Naive thymus-derived CD4-positive, alpha-beta T cell (primary cell): ENCODE results near the gene SLC46A1. TPM values are rescaled to one million over a fixed set of nuclear protein-coding genes. Genes with fewer than 3 reads are reported as not detected.
A peak's percentile ranks its signal among the peaks of the same experiment; 100 is the strongest.

Experiments
- ATAC-seq: fragments of 150-1000 bp; cut with Tn5 transposase; 2 replicates; pipeline ENCODE4 v1.10.0; 2021; ENCODE audit warnings: mild to moderate bottlenecking, moderate library complexity
- CTCF ChIA-PET: fragments of 350-600 bp; sonication (Branson Sonifier 250); formaldehyde crosslinking; loops from one replicate; lab custom pipeline; 2021; ENCODE audit warnings: antibody characterized with exemption; lab: Charles Lee
- POLR2A ChIA-PET: fragments of 350-600 bp; sonication (Branson Sonifier 250); formaldehyde crosslinking; loops from one replicate; lab custom pipeline; 2021; ENCODE audit warnings: antibody characterized with exemption, inconsistent platforms; lab: Charles Lee
- DNase-seq, 9 donors: peaks; one replicate each; pipeline versions ENCODE4 v3.0.0 to v3.0.0-alpha.2; 2020 to 2022; ENCODE audit warnings: mixed read lengths in 1 of 9
- H3K27ac ChIP-seq: one replicate; pipeline ENCODE4 v1.7.0; 2013; ENCODE audit warnings: mild to moderate bottlenecking, low read depth, low read length, moderate library complexity
- H3K27me3 ChIP-seq, 2 donors: one replicate each; pipeline ENCODE4 v1.7.0; 2013; ENCODE audit warnings: low read length in 2 of 2, mild to moderate bottlenecking in 2 of 2, moderate library complexity in 2 of 2; ENCODE audit not compliant: control insufficient read depth in 2 of 2, insufficient read depth in 2 of 2
- H3K36me3 ChIP-seq, 3 experiments: 1 replicate in 2 of 3; 2 replicates in 1 of 3; pipeline ENCODE4 v1.7.0; 2013; ENCODE audit warnings: low read length in 3 of 3, mild to moderate bottlenecking in 3 of 3, moderate library complexity in 1 of 3; ENCODE audit not compliant: insufficient read depth in 3 of 3, control insufficient read depth in 2 of 3
- H3K4me1 ChIP-seq, 2 donors: one replicate each; pipeline ENCODE4 v1.7.0; 2013; ENCODE audit warnings: low read length in 2 of 2, mild to moderate bottlenecking in 2 of 2, moderate library complexity in 1 of 2; ENCODE audit not compliant: control insufficient read depth in 2 of 2, insufficient read depth in 2 of 2
- H3K4me3 ChIP-seq: 2 replicates; pipeline ENCODE4 v1.7.0; 2013; ENCODE audit warnings: mild to moderate bottlenecking, low read length
- H3K9me3 ChIP-seq, 3 experiments: 1 replicate in 2 of 3; 2 replicates in 1 of 3; pipeline ENCODE4 v1.7.0; 2013; ENCODE audit warnings: low read length in 3 of 3; ENCODE audit not compliant: control insufficient read depth in 2 of 3
- H3K27ac Mint-ChIP-seq, 9 donors: one replicate each; pipeline ENCODE4 v1.8.0; 2020 to 2022; ENCODE audit warnings: mixed read lengths in 9 of 9, mild to moderate bottlenecking in 8 of 9, moderate library complexity in 5 of 9, inconsistent platforms in 2 of 9
- H3K27me3 Mint-ChIP-seq, 5 donors: one replicate each; pipeline ENCODE4 v1.8.0; 2021 to 2022; ENCODE audit warnings: mixed read lengths in 5 of 5, mild to moderate bottlenecking in 1 of 5
- H3K36me3 Mint-ChIP-seq, 5 donors: one replicate each; pipeline ENCODE4 v1.8.0; 2020 to 2022; ENCODE audit warnings: mixed read lengths in 5 of 5, mild to moderate bottlenecking in 3 of 5, inconsistent platforms in 1 of 5
- H3K4me1 Mint-ChIP-seq, 7 donors: one replicate each; pipeline ENCODE4 v1.8.0; 2020 to 2022; ENCODE audit warnings: mixed read lengths in 7 of 7, mild to moderate bottlenecking in 3 of 7, inconsistent platforms in 1 of 7
- H3K4me3 Mint-ChIP-seq, 10 donors: one replicate each; pipeline ENCODE4 v1.8.0; 2020 to 2022; ENCODE audit warnings: mild to moderate bottlenecking in 10 of 10, mixed read lengths in 10 of 10, moderate library complexity in 6 of 10, inconsistent platforms in 2 of 10
- H3K9me3 Mint-ChIP-seq, 11 donors: one replicate each; pipeline ENCODE4 v1.8.0; 2020 to 2022; ENCODE audit warnings: mixed read lengths in 11 of 11, mild to moderate bottlenecking in 4 of 11, inconsistent platforms in 1 of 11, moderate library complexity in 1 of 11
- intact Hi-C, 2 donors: fragments of 100-400 bp; cut with micrococcal nuclease; formaldehyde crosslinking; loops; one replicate each; pipeline ENCODE4 v1.15.1; 2023
- microRNA-seq: library from miRNA; unstranded; fragments of <30 nt; microRNA quantifications from one replicate; pipeline ENCODE4 v1.2.0, GENCODE V29; 2022; ENCODE audit warnings: borderline microRNAs expressed
- polyA plus RNA-seq, 2 donors: library from polyadenylated mRNA; unstranded; fragments of 300-500 nt; fragmentation: Illumina TruSeq; gene quantifications; one replicate each; pipeline ENCODE4 v1.2.3, GENCODE V29; 2021
- total RNA-seq, 6 experiments: library from RNA in 5 of 6; stranded (reverse) in 5 of 6; gene quantifications; 1 replicate in 5 of 6; 2 replicates in 1 of 6; pipeline ENCODE4 v1.2.3 and lab custom pipeline; 2021 to 2026

The SLC46A1 gene
- total and polyA plus RNA-seq, 7 experiments from 2014 or later: 1.8 to 5.1 (median 3.3) TPM

DNA sequence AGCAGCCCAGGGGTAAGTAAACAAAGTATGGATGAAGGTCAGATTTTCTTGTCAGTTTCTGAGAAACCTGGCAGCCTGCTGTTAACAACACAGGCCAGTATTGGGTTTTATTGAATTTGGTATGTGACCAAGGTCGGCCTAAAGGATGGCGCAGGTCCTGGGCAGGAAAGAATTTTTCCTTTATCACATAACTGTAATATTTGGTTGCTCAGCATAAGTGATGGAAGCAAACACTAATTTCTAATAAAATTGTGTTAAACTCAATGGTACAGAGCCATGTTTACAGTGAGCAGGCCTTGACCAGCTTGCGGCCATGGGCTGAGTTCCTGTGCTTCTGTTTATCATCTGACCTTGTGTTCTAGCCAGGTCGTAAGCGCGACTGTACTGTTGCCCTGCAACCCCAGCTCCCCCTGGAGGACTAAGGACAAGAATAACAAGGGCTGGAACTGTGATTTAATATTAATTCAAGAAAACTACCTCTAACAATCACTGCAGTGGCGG lies 59.2 kb downstream of the SLC46A1 start:
- H3K4me1 ChIP-seq: no peaks in the 10 kb centered on the region
- H3K36me3 Mint-ChIP-seq: peaks cover 4 to 36% (median 17%) of the 10 kb centered on the region in 5 donors

GRCh38 chr17:28346199-28346580 lies 59.8 kb downstream of the SLC46A1 start:
- Histone ChIP-seq H3K27ac (no peak overlapping the region), H3K36me3 (peaks cover 13 to 98% (median 21%) of the 10 kb centered on the region in 3 experiments), H3K9me3 (no peaks in the 10 kb centered on the region), H3K27me3 (no peaks in the 10 kb centered on the region), H3K4me3 (no peak overlapping the region), H3K4me1 (no peaks in the 10 kb centered on the region)
- Mint-ChIP-seq H3K4me3 (no peak overlapping the region), H3K4me1 (peaks cover 0 to 4% (median 0%) of the 10 kb centered on the region in 7 donors), H3K36me3 (peaks cover 4 to 43% (median 11%) of the 10 kb centered on the region in 5 donors), H3K27ac (peak overlapping the region in 3 of 9 donors; percentile 2 to 45 (median 5)), H3K9me3 (no peaks in the 10 kb centered on the region), H3K27me3 (no peaks in the 10 kb centered on the region)
- POLR2A ChIA-PET: interaction anchor here (0.9 to 1.8 kb wide), 3 partner anchors 10 to 11 kb away, joined by 3 to 8 read pairs (median 3); partner anchors contain the start of genes IFT20, POLDIP2 and TNFAIP1
- DNase-seq (no peak), ATAC-seq (no peak)
- CTCF ChIA-PET: no interaction called here
- intact Hi-C loops: no loop called here

More for the DNA sequence above, 59.2 kb downstream of the SLC46A1 start:
- Mint-ChIP-seq H3K27me3 (no peaks in the 10 kb centered on the region), H3K27ac (peak overlapping the region in 1 of 9 donors; percentile 45), H3K4me3 (no peak overlapping the region), H3K4me1 (peaks cover 0 to 4% (median 0%) of the 10 kb centered on the region in 7 donors), H3K9me3 (no peaks in the 10 kb centered on the region)
- intact Hi-C loops: no loop called here
- no peak for ATAC-seq
- Histone ChIP-seq H3K27me3 (no peaks in the 10 kb centered on the region), H3K27ac (no peak overlapping the region), H3K9me3 (no peaks in the 10 kb centered on the region), H3K36me3 (peaks cover 16 to 98% (median 19%) of the 10 kb centered on the region in 3 experiments), H3K4me3 (no peak overlapping the region)
- ChIA-PET CTCF (no interaction called here), POLR2A (interaction anchor here (1.2 to 3.0 kb wide), 4 partner anchors 9 to 11 kb away, joined by 3 to 15 read pairs (median 6); partner anchors contain the start of genes IFT20, POLDIP2 and TNFAIP1)
- DNase-seq: no peak

GRCh38 chr17:28345419-28346198 lies 60.4 kb downstream of the SLC46A1 start:
- Histone ChIP-seq H3K36me3 (peaks cover 8 to 98% (median 19%) of the 10 kb centered on the region in 3 experiments), H3K9me3 (no peaks in the 10 kb centered on the region), H3K27ac (no peak overlapping the region), H3K27me3 (no peaks in the 10 kb centered on the region), H3K4me1 (no peaks in the 10 kb centered on the region), H3K4me3 (no peak overlapping the region)
- peak overlapping the region in 2 of 9 donors; percentile 54 to 59 for H3K27ac Mint-ChIP-seq
- CTCF ChIA-PET: no interaction called here
- H3K9me3 Mint-ChIP-seq: no peaks in the 10 kb centered on the region
- intact Hi-C loops: no loop called here
- ATAC-seq (no peak), DNase-seq (no peak)
- POLR2A ChIA-PET: interaction anchor here (0.9 to 1.8 kb wide), 3 partner anchors 10 to 12 kb away, joined by 3 to 8 read pairs (median 3); partner anchors contain the start of genes IFT20, POLDIP2 and TNFAIP1
- H3K4me1 Mint-ChIP-seq: peaks cover 0 to 4% (median 0%) of the 10 kb centered on the region in 7 donors
- H3K4me3 Mint-ChIP-seq: no peak overlapping the region
- H3K27me3 Mint-ChIP-seq: no peaks in the 10 kb centered on the region
- H3K36me3 Mint-ChIP-seq: peaks cover 3 to 42% (median 7%) of the 10 kb centered on the region in 5 donors

Small RNA genes lying within 50 kb of the gene (microRNA-seq; reads per million reads assigned to microRNA genes)
- not detected for gene MIR4723

Other genes with a start within 250 kb of the SLC46A1 start
- 10 to 100 TPM in 1 of 5 experiments, 1 to 10 TPM in 4; 2.9 to 19.9 (median 4.8) TPM for gene TMEM97, start 87.0 kb downstream of the SLC46A1 start, total RNA-seq
- 10 to 100 TPM in 1 of 2 donors, 1 to 10 TPM in 1; 8.3 to 10.9 TPM for gene TMEM97, start 87.0 kb downstream of the SLC46A1 start, polyA plus RNA-seq
- gene IFT20, start 70.7 kb downstream of the SLC46A1 start, total RNA-seq: 10 to 100 TPM; 24.7 to 56.2 (median 37.0) TPM
- gene IFT20, start 70.7 kb downstream of the SLC46A1 start, polyA plus RNA-seq: 10 to 100 TPM; 44.5 to 44.9 TPM
- 10 to 100 TPM in 4 of 5 experiments, 1 to 10 TPM in 1; 8.0 to 26.9 (median 25.9) TPM for gene TNFAIP1, start 70.5 kb downstream of the SLC46A1 start, total RNA-seq
- gene TNFAIP1, start 70.5 kb downstream of the SLC46A1 start, polyA plus RNA-seq: 10 to 100 TPM; 10.3 to 19.0 TPM
- 10 to 100 TPM; 27.9 to 64.9 (median 29.8) TPM for gene POLDIP2, start 48.7 kb downstream of the SLC46A1 start, total RNA-seq
- 10 to 100 TPM; 85.0 to 89.3 TPM for gene POLDIP2, start 48.7 kb downstream of the SLC46A1 start, polyA plus RNA-seq
- not detected for gene SEBOX, start 41.0 kb downstream of the SLC46A1 start, total RNA-seq
- not detected for gene SEBOX, start 41.0 kb downstream of the SLC46A1 start, polyA plus RNA-seq
- under 1 TPM in 2 of 5 experiments, not detected in 3; 0.19 to 0.65 TPM for gene VTN, start 35.9 kb downstream of the SLC46A1 start, total RNA-seq
- gene VTN, start 35.9 kb downstream of the SLC46A1 start, polyA plus RNA-seq: under 1 TPM in 1 of 2 donors, not detected in 1; 0.08 TPM
- 10 to 100 TPM; 21.8 to 34.1 (median 27.2) TPM for gene SARM1, start 34.5 kb downstream of the SLC46A1 start, total RNA-seq
- 1 to 10 TPM; 5.2 to 8.4 TPM for gene SARM1, start 34.5 kb downstream of the SLC46A1 start, polyA plus RNA-seq
- gene SLC13A2, start 67.4 kb upstream of the SLC46A1 start, total RNA-seq: not detected
- not detected for gene SLC13A2, start 67.4 kb upstream of the SLC46A1 start, polyA plus RNA-seq
- gene FOXN1, start 100.1 kb upstream of the SLC46A1 start, total RNA-seq: not detected
- gene FOXN1, start 100.1 kb upstream of the SLC46A1 start, polyA plus RNA-seq: not detected
- gene UNC119, start 146.4 kb upstream of the SLC46A1 start, total RNA-seq: 100 to 1,000 TPM in 1 of 5 experiments, 10 to 100 TPM in 4; 40.6 to 108 (median 90.2) TPM
- 10 to 100 TPM; 37.7 to 48.1 TPM for gene UNC119, start 146.4 kb upstream of the SLC46A1 start, polyA plus RNA-seq
- 10 to 100 TPM; 58.5 to 71.2 (median 62.4) TPM for gene PIGS, start 165.3 kb upstream of the SLC46A1 start, total RNA-seq
- 10 to 100 TPM; 46.6 to 53.5 TPM for gene PIGS, start 165.3 kb upstream of the SLC46A1 start, polyA plus RNA-seq
- 100 to 1,000 TPM in 1 of 5 experiments, 10 to 100 TPM in 4; 24.5 to 159 (median 40.1) TPM for gene ALDOC, start 170.7 kb upstream of the SLC46A1 start, total RNA-seq
- 100 to 1,000 TPM in 1 of 2 donors, 10 to 100 TPM in 1; 92.9 to 103 TPM for gene ALDOC, start 170.7 kb upstream of the SLC46A1 start, polyA plus RNA-seq
- 10 to 100 TPM; 10.4 to 95.3 (median 18.4) TPM for gene SPAG5, start 192.8 kb upstream of the SLC46A1 start, total RNA-seq
- gene SPAG5, start 192.8 kb upstream of the SLC46A1 start, polyA plus RNA-seq: 1 to 10 TPM; 1.6 to 3.9 TPM
- 10 to 100 TPM; 17.8 to 34.5 (median 28.1) TPM for gene RSKR, start 208.0 kb upstream of the SLC46A1 start, total RNA-seq
- gene RSKR, start 208.0 kb upstream of the SLC46A1 start, polyA plus RNA-seq: under 1 TPM in 1 of 2 donors, not detected in 1; 0.20 TPM
- 100 to 1,000 TPM; 143 to 163 (median 153) TPM for gene BLTP2, start 238.9 kb upstream of the SLC46A1 start, total RNA-seq
- 10 to 100 TPM; 30.8 to 47.1 TPM for gene BLTP2, start 238.9 kb upstream of the SLC46A1 start, polyA plus RNA-seq